Effector CD4-positive, alpha-beta T cell (primary cell): ENCODE measurements around the gene C11orf24.
"Not testable (repeated sequence)": the region's sequence is repeated elsewhere in the genome, so short reads cannot be mapped to it uniquely, and the experiment has no call there.

Experiments
- DNase-seq: peaks from one replicate; pipeline ENCODE4 v3.0.0-alpha.2; 2020

C11orf24 gene

GRCh38 chr11:68298659-68299516, 27.1 kb upstream of the C11orf24 start:
- no peak for DNase-seq

GRCh38 chr11:68297812-68298658, 26.3 kb upstream of the C11orf24 start:
- DNase-seq, result peak; percentile 65

GRCh38 chr11:68297494-68297811, 25.7 kb upstream of the C11orf24 start:
- DNase-seq, result no peak

- DNase-seq, result no peak
These were observed 25.2 kb upstream of the C11orf24 start for GRCh38 chr11:68297052-68297378.

- DNase-seq, result no peak
These were observed 24.7 kb upstream of the C11orf24 start for GRCh38 chr11:68296344-68297051.

- no peak for DNase-seq
These were observed 24.2 kb upstream of the C11orf24 start for GRCh38 chr11:68295940-68296339.

GRCh38 chr11:68295271-68295670, 23.5 kb upstream of the C11orf24 start:
- no peak for DNase-seq

- no peak for DNase-seq
These were observed 21.9 kb upstream of the C11orf24 start for GRCh38 chr11:68293708-68294107.

GRCh38 chr11:68289456-68289855, 17.7 kb upstream of the C11orf24 start:
- no peak for DNase-seq

- no peak for DNase-seq
These were observed 15.6 kb upstream of the C11orf24 start for GRCh38 chr11:68287419-68287818.

GRCh38 chr11:68284588-68284987, 12.8 kb upstream of the C11orf24 start:
- not testable (repeated sequence) for DNase-seq

GRCh38 chr11:68282861-68283230, 11.1 kb upstream of the C11orf24 start:
- no peak for DNase-seq

GRCh38 chr11:68282141-68282860, 10.5 kb upstream of the C11orf24 start:
- no peak for DNase-seq

GRCh38 chr11:68279676-68280075, 7.9 kb upstream of the C11orf24 start:
- DNase-seq, result no peak

- no peak for DNase-seq
These were observed 5.1 kb upstream of the C11orf24 start for GRCh38 chr11:68276861-68277260.

GRCh38 chr11:68275721-68276507, 4.1 kb upstream of the C11orf24 start:
- no peak for DNase-seq

- DNase-seq, result no peak
These were observed 2.5 kb upstream of the C11orf24 start for GRCh38 chr11:68274306-68274705.

GRCh38 chr11:68273026-68273738, 1.4 kb upstream of the C11orf24 start:
- DNase-seq, result no peak

GRCh38 chr11:68271023-68271780, 571 bp downstream of the C11orf24 start:
- DNase-seq, result peak; percentile 45

GRCh38 chr11:68270196-68271022, 1.4 kb downstream of the C11orf24 start:
- DNase-seq, result no peak
